HG02678 (cell line): ENCODE measurements around the gene SMPX.

Source experiments
- ATAC-seq: cut with Tn5 transposase; IDR thresholded peaks from one replicate; pipeline ENCODE4 v1.9.1; 2021; ENCODE audit warnings: mild to moderate bottlenecking, moderate library complexity; ENCODE audit not compliant: unreplicated experiment

The SMPX gene

GRCh38 chrX:21658746-21659145, 99.2 kb downstream of the SMPX start:
- no peak for ATAC-seq

- ATAC-seq: no peak
Measured at GRCh38 chrX:21658152-21658737, 99.7 kb downstream of the SMPX start, which contains the start of gene KLHL34. Gene KLHL34, minus strand, starts transcription at chrX:21658330. Its CDS starts 542 bp downstream, at chrX:21657788.

- ATAC-seq: no peak
Measured at GRCh38 chrX:21657318-21658151, 100.4 kb downstream of the SMPX start.

- ATAC-seq: no peak
Measured at GRCh38 chrX:21656587-21657317, 101.2 kb downstream of the SMPX start.
